PC-3 (cell line): ENCODE measurements around the gene CTSA. TPM values are rescaled to one million over a fixed set of nuclear protein-coding genes. Genes with fewer than 3 reads are reported as not detected.

ENCODE experiments used
- ATAC-seq: fragments of 200-7000 bp; cut with Tn5 transposase; 2 replicates; pipeline ENCODE4 v1.9.1; 2020; ENCODE audit warnings: mild to moderate bottlenecking, moderate library complexity
- BruUV-seq: library from RNA; stranded (reverse); fragments of 400-500 nt; replicated peaks from 2 replicates; lab custom pipeline; 2021; lab: Mats Ljungman, UMichigan
- CTCF ChIA-PET: fragments of 300-600 bp; sonication (Branson Sonifier 250); formaldehyde crosslinking; loops from one replicate; lab custom pipeline; 2022; ENCODE audit warnings: antibody characterized with exemption; lab: Charles Lee
- POLR2A ChIA-PET: fragments of 300-600 bp; sonication (Branson Sonifier 250); formaldehyde crosslinking; loops from one replicate; lab custom pipeline; 2022; ENCODE audit warnings: antibody characterized with exemption; ENCODE audit not compliant: unreplicated experiment; lab: Charles Lee
- DNase-seq: peaks from one replicate; pipeline ENCODE4 v3.0.0-alpha.2; 2015
- H2AFZ ChIP-seq: fragments of 300-600 bp; sonication (generic); 2 replicates; pipeline ENCODE4 v1.6.0; 2016; ENCODE audit warnings: antibody characterized with exemption, low read length
- H3F3A ChIP-seq: fragments of 300-600 bp; sonication (generic); one replicate; pipeline ENCODE4 v1.6.0; 2017; ENCODE audit warnings: antibody characterized with exemption, low read length, control low read depth, mild to moderate bottlenecking; ENCODE audit not compliant: unreplicated experiment
- H3K27ac ChIP-seq: fragments of 300-600 bp; sonication (generic); 2 replicates; pipeline ENCODE4 v1.5.1; 2016; ENCODE audit warnings: mild to moderate bottlenecking, low read length
- H3K27me3 ChIP-seq: fragments of 300-600 bp; sonication (generic); 2 replicates; pipeline ENCODE4 v1.6.1; 2016; ENCODE audit warnings: low read length, mixed read lengths
- H3K36me3 ChIP-seq: fragments of 300-600 bp; sonication (generic); 2 replicates; pipeline ENCODE4 v1.6.1; 2016; ENCODE audit warnings: low read depth, mixed run types, low read length, mixed read lengths
- H3K4me1 ChIP-seq: fragments of 300-600 bp; sonication (generic); 2 replicates; pipeline ENCODE4 v1.5.1; 2016; ENCODE audit warnings: low read length; ENCODE audit not compliant: insufficient read depth
- H3K4me2 ChIP-seq: fragments of 300-600 bp; sonication (generic); 2 replicates; pipeline ENCODE4 v1.6.0; 2016; ENCODE audit warnings: low read length
- H3K4me3 ChIP-seq: fragments of 300-600 bp; sonication (generic); 2 replicates; pipeline ENCODE4 v1.5.1; 2016; ENCODE audit warnings: mild to moderate bottlenecking, low read length, mixed read lengths
- H3K79me2 ChIP-seq: fragments of 300-600 bp; sonication (generic); 2 replicates; pipeline ENCODE4 v1.6.1; 2017; ENCODE audit warnings: low read length, mixed read lengths
- H3K9ac ChIP-seq: fragments of 300-600 bp; sonication (generic); 2 replicates; pipeline ENCODE4 v1.6.0; 2016; ENCODE audit warnings: mild to moderate bottlenecking, low read length
- H3K9me2 ChIP-seq: fragments of 300-600 bp; sonication (generic); replicated peaks from 2 replicates; pipeline ENCODE4 v1.6.1; 2016; ENCODE audit warnings: mixed run types, low read length, mixed read lengths
- H3K9me3 ChIP-seq: fragments of 300-600 bp; sonication (generic); 2 replicates; pipeline ENCODE4 v1.6.1; 2016; ENCODE audit warnings: low read length, mixed read lengths
- H4K20me1 ChIP-seq: fragments of 300-600 bp; sonication (generic); 2 replicates; pipeline ENCODE4 v1.6.1; 2016; ENCODE audit warnings: low read length, mixed read lengths
- EZH2 ChIP-seq: fragments of 300-600 bp; sonication (generic); IDR thresholded peaks from one replicate; pipeline ENCODE4 v1.6.1; 2017; ENCODE audit warnings: antibody characterized with exemption, mild to moderate bottlenecking, low read length; ENCODE audit not compliant: unreplicated experiment
- EZH2phosphoT487 ChIP-seq: fragments of 300-600 bp; sonication (generic); IDR thresholded peaks from 2 replicates; pipeline ENCODE4 v1.6.1; 2018; ENCODE audit warnings: mild to moderate bottlenecking, antibody characterized with exemption, low read length, borderline replicate concordance
- intact Hi-C: fragments of 100-400 bp; cut with micrococcal nuclease; formaldehyde crosslinking; loops from 2 replicates; pipeline ENCODE4 v1.9.0; 2023
- total RNA-seq: library from RNA; depleted of rRNA; stranded (reverse); fragments of >200 nt; gene quantifications from 2 replicates; pipeline ENCODE4 v1.2.3, GENCODE V29; 2014
- TF ChIP-seq, protein P1 (sequence below): fragments of 300-600 bp; sonication (generic); conservative IDR thresholded peaks from 2 replicates; pipeline ENCODE4 v1.5.1; 2017; ENCODE audit warnings: antibody characterized with exemption, low read depth, mild to moderate bottlenecking, low read length

CTSA gene
- total RNA-seq, 1 experiment from 2014 or later = 129 TPM

- DNase-seq (no peak), ATAC-seq (no peak)
- no peaks in the 10 kb centered on the region for H3K79me2 ChIP-seq
- no peaks in the 10 kb centered on the region for H3K9me2 ChIP-seq
- H3F3A ChIP-seq = no peaks in the 10 kb centered on the region
- TF ChIP-seq EZH2 (no peak), EZH2phosphoT487 (no peak)
- TF ChIP-seq, protein P1, sequence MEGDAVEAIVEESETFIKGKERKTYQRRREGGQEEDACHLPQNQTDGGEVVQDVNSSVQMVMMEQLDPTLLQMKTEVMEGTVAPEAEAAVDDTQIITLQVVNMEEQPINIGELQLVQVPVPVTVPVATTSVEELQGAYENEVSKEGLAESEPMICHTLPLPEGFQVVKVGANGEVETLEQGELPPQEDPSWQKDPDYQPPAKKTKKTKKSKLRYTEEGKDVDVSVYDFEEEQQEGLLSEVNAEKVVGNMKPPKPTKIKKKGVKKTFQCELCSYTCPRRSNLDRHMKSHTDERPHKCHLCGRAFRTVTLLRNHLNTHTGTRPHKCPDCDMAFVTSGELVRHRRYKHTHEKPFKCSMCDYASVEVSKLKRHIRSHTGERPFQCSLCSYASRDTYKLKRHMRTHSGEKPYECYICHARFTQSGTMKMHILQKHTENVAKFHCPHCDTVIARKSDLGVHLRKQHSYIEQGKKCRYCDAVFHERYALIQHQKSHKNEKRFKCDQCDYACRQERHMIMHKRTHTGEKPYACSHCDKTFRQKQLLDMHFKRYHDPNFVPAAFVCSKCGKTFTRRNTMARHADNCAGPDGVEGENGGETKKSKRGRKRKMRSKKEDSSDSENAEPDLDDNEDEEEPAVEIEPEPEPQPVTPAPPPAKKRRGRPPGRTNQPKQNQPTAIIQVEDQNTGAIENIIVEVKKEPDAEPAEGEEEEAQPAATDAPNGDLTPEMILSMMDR = peak; percentile 28; the same call in 1 of the 2 replicates
- no peaks in the 10 kb centered on the region for H4K20me1 ChIP-seq
- no peaks in the 10 kb centered on the region for H3K4me1 ChIP-seq
- H3K27ac ChIP-seq = no peak overlapping the region
- ChIA-PET CTCF (interaction anchor here (1.5 kb wide), 1 partner anchor 12 kb away, joined by 3 read pairs; no protein-coding TSS in a partner anchor), POLR2A (interaction anchor here (0.6 kb wide), 2 partner anchors 12 to 111 kb away, joined by 3 read pairs; partner anchors contain the start of gene SNX21)
- H3K9ac ChIP-seq = no peak overlapping the region
- H3K9me3 ChIP-seq = no peaks in the 10 kb centered on the region
- H3K27me3 ChIP-seq = no peaks in the 10 kb centered on the region
- H2AFZ ChIP-seq = no peak overlapping the region
- no TSS peak for BruUV-seq
- peaks cover 54% of the 10 kb centered on the region for H3K36me3 ChIP-seq
- no peak overlapping the region for H3K4me3 ChIP-seq
- intact Hi-C loops = no loop called here
- no peak overlapping the region for H3K4me2 ChIP-seq
Measured at GRCh38 chr20:45944965-45945677, 54.0 kb downstream of the CTSA start.

DNA sequence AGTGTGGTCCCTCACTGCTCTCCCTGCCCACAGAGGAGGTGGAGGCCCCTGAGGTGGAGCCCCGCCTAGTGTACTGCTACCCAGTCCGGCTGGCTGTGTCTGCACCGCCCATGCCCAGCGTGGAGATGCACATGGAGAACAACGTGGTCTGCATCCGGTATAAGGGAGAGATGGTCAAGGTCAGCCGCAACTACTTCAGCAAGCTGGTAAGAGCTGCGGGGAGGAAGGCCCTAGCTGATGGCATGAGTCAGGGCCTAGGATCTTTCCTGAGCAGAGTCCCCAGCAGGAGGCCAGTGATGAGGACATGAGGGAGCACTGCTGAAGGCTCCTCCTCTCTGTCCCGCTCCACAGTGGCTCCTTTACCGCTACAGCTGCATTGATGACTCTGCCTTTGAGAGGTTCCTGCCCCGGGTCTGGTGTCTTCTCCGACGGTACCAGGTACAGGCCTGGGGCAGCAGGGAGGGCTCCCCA, 54.6 kb downstream of the CTSA start:
- Histone ChIP-seq H3K36me3 (peaks cover 54% of the 10 kb centered on the region), H3K27ac (no peak overlapping the region), H4K20me1 (no peaks in the 10 kb centered on the region), H3K79me2 (no peaks in the 10 kb centered on the region), H3K4me1 (no peaks in the 10 kb centered on the region), H3K9me2 (no peaks in the 10 kb centered on the region), H3K4me2 (no peak overlapping the region), H3K9ac (no peak overlapping the region), H3F3A (no peaks in the 10 kb centered on the region), H3K9me3 (no peaks in the 10 kb centered on the region), H2AFZ (no peak overlapping the region), H3K4me3 (no peak overlapping the region), H3K27me3 (no peaks in the 10 kb centered on the region)
- ATAC-seq (no peak), DNase-seq (no peak)
- intact Hi-C loops = no loop called here
- BruUV-seq = no TSS peak
- TF ChIP-seq, protein P1 = no peak
- POLR2A ChIA-PET = no interaction called here
- CTCF ChIA-PET = interaction anchor here (1.5 kb wide), 1 partner anchor 12 kb away, joined by 3 read pairs; no protein-coding TSS in a partner anchor
